Measurements from ENCODE around the gene MAGOH. TPM values are rescaled to one million over a fixed set of nuclear protein-coding genes. Genes with fewer than 3 reads are reported as not detected.
A peak's percentile ranks its signal among the peaks of the same experiment; 100 is the strongest.

Gene MAGOH
- total RNA-seq, 1 experiment from 2014 or later, result 77.0 TPM

- Histone ChIP-seq H3K4me3 (ENCODE audit: low read depth, low read length) (no peak overlapping the region), H3K36me3 (ENCODE audit: control insufficient read depth, insufficient read depth, low read length) (no peaks in the 10 kb centered on the region), H3K9me3 (no peaks in the 10 kb centered on the region), H3K4me1 (no peaks in the 10 kb centered on the region), H3K27me3 (replicated peaks; ENCODE audit: control insufficient read depth, insufficient read depth, low read length) (no peaks in the 10 kb centered on the region)
- no peak for DNase-seq
- no peaks in the 10 kb centered on the region for H3K9me3 Mint-ChIP-seq (ENCODE audit: unreplicated experiment)
- TF ChIP-seq, protein P1, sequence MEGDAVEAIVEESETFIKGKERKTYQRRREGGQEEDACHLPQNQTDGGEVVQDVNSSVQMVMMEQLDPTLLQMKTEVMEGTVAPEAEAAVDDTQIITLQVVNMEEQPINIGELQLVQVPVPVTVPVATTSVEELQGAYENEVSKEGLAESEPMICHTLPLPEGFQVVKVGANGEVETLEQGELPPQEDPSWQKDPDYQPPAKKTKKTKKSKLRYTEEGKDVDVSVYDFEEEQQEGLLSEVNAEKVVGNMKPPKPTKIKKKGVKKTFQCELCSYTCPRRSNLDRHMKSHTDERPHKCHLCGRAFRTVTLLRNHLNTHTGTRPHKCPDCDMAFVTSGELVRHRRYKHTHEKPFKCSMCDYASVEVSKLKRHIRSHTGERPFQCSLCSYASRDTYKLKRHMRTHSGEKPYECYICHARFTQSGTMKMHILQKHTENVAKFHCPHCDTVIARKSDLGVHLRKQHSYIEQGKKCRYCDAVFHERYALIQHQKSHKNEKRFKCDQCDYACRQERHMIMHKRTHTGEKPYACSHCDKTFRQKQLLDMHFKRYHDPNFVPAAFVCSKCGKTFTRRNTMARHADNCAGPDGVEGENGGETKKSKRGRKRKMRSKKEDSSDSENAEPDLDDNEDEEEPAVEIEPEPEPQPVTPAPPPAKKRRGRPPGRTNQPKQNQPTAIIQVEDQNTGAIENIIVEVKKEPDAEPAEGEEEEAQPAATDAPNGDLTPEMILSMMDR (IDR thresholded peaks at IDR 0.05; ENCODE audit: insufficient read depth in 1 of 2, low read depth in 1 of 2, low read length in 1 of 2, severe bottlenecking in 1 of 2, unreplicated experiment in 1 of 2), result no peak
- intact Hi-C loops (cut with micrococcal nuclease; ENCODE audit: unreplicated experiment), result no loop called here
- H3K4me3 Mint-ChIP-seq (ENCODE audit: unreplicated experiment), result no peak overlapping the region
- CTCF ChIA-PET, result interaction anchor here (1.1 kb wide), 1 partner anchor 126 kb away, joined by 3 read pairs; no protein-coding TSS in a partner anchor
- peaks cover 6% of the 10 kb centered on the region for H3K36me3 Mint-ChIP-seq (ENCODE audit: insufficient read depth, unreplicated experiment)
- H3K27me3 Mint-ChIP-seq (ENCODE audit: insufficient read depth, unreplicated experiment), result no peaks in the 10 kb centered on the region
- H3K4me1 Mint-ChIP-seq (ENCODE audit: low read depth, unreplicated experiment), result no peaks in the 10 kb centered on the region
- H3K27ac Mint-ChIP-seq (ENCODE audit: unreplicated experiment), result no peak overlapping the region
- BruUV-seq (replicated peaks), result no TSS peak
- POLR2A ChIA-PET, result no interaction called here
Measured at GRCh38 chr1:53267761-53268160, 29.4 kb upstream of the MAGOH start.

GRCh38 chr1:53266038-53266437, 27.7 kb upstream of the MAGOH start:
- TF ChIP-seq, protein P1 (IDR thresholded peaks at IDR 0.05; ENCODE audit: insufficient read depth in 1 of 2, low read depth in 1 of 2, low read length in 1 of 2, severe bottlenecking in 1 of 2, unreplicated experiment in 1 of 2), result peak in 1 of 2 experiments; percentile 35
- BruUV-seq (replicated peaks), result no TSS peak
- Mint-ChIP-seq H3K4me1 (ENCODE audit: low read depth, unreplicated experiment) (no peaks in the 10 kb centered on the region), H3K27me3 (ENCODE audit: insufficient read depth, unreplicated experiment) (no peaks in the 10 kb centered on the region), H3K4me3 (ENCODE audit: unreplicated experiment) (no peak overlapping the region), H3K36me3 (ENCODE audit: insufficient read depth, unreplicated experiment) (peaks cover 6% of the 10 kb centered on the region), H3K9me3 (ENCODE audit: unreplicated experiment) (no peaks in the 10 kb centered on the region), H3K27ac (ENCODE audit: unreplicated experiment) (no peak overlapping the region)
- DNase-seq, result no peak
- Histone ChIP-seq H3K9me3 (no peaks in the 10 kb centered on the region), H3K4me1 (no peaks in the 10 kb centered on the region), H3K27me3 (replicated peaks; ENCODE audit: control insufficient read depth, insufficient read depth, low read length) (no peaks in the 10 kb centered on the region), H3K4me3 (ENCODE audit: low read depth, low read length) (no peak overlapping the region), H3K36me3 (ENCODE audit: control insufficient read depth, insufficient read depth, low read length) (no peaks in the 10 kb centered on the region)
- CTCF ChIA-PET, result interaction anchor here (0.6 to 1.1 kb wide), 2 partner anchors 22 to 127 kb away, joined by 3 to 6 read pairs; no protein-coding TSS in a partner anchor
- POLR2A ChIA-PET, result no interaction called here
- intact Hi-C loops (cut with micrococcal nuclease; ENCODE audit: unreplicated experiment), result no loop called here

DNA sequence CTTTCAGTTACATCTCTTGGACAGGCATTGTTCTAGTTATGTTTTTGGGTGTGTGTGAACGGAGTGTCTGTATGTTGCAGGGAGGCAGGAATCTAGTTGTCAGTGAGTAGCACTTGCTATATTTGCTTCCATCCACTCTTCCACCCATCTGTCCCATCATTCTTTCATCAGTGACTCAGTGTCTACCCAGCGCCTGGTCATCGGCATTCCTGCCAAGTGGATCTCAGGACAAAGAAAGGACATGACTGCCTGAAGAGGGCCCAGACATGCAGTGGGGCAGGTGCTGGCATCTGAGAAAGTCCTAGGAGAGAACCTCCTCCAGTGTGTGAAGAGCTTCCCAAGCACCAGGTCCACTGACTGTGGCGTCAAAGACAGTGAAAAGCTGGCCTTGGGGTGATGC, 27.3 kb upstream of the MAGOH start:
- Mint-ChIP-seq H3K4me3 (ENCODE audit: unreplicated experiment) (no peak overlapping the region), H3K9me3 (ENCODE audit: unreplicated experiment) (no peaks in the 10 kb centered on the region), H3K27ac (ENCODE audit: unreplicated experiment) (no peak overlapping the region), H3K36me3 (ENCODE audit: insufficient read depth, unreplicated experiment) (peaks cover 6% of the 10 kb centered on the region), H3K4me1 (ENCODE audit: low read depth, unreplicated experiment) (no peaks in the 10 kb centered on the region), H3K27me3 (ENCODE audit: insufficient read depth, unreplicated experiment) (no peaks in the 10 kb centered on the region)
- ChIA-PET POLR2A (no interaction called here), CTCF (interaction anchor here (0.6 to 1.1 kb wide), 2 partner anchors 22 to 127 kb away, joined by 3 to 6 read pairs; no protein-coding TSS in a partner anchor)
- TF ChIP-seq, protein P1 (IDR thresholded peaks at IDR 0.05; ENCODE audit: insufficient read depth in 1 of 2, low read depth in 1 of 2, low read length in 1 of 2, severe bottlenecking in 1 of 2, unreplicated experiment in 1 of 2), result peak in 1 of 2 experiments; percentile 2
- Histone ChIP-seq H3K4me1 (no peaks in the 10 kb centered on the region), H3K4me3 (ENCODE audit: low read depth, low read length) (no peak overlapping the region), H3K27me3 (replicated peaks; ENCODE audit: control insufficient read depth, insufficient read depth, low read length) (no peaks in the 10 kb centered on the region), H3K9me3 (no peaks in the 10 kb centered on the region), H3K36me3 (ENCODE audit: control insufficient read depth, insufficient read depth, low read length) (no peaks in the 10 kb centered on the region)
- intact Hi-C loops (cut with micrococcal nuclease; ENCODE audit: unreplicated experiment), result no loop called here
- BruUV-seq (replicated peaks), result no TSS peak
- DNase-seq, result no peak
